GM19043 (cell line): ENCODE results near the gene TTC39C.
"Not testable (repeated sequence)": the region's sequence is repeated elsewhere in the genome, so short reads cannot be mapped to it uniquely, and the experiment has no call there.

ENCODE experiments used
- ATAC-seq: cut with Tn5 transposase; IDR thresholded peaks from one replicate; pipeline ENCODE4 v1.9.1; 2021; ENCODE audit warnings: low read depth; ENCODE audit not compliant: unreplicated experiment

The TTC39C gene

DNA sequence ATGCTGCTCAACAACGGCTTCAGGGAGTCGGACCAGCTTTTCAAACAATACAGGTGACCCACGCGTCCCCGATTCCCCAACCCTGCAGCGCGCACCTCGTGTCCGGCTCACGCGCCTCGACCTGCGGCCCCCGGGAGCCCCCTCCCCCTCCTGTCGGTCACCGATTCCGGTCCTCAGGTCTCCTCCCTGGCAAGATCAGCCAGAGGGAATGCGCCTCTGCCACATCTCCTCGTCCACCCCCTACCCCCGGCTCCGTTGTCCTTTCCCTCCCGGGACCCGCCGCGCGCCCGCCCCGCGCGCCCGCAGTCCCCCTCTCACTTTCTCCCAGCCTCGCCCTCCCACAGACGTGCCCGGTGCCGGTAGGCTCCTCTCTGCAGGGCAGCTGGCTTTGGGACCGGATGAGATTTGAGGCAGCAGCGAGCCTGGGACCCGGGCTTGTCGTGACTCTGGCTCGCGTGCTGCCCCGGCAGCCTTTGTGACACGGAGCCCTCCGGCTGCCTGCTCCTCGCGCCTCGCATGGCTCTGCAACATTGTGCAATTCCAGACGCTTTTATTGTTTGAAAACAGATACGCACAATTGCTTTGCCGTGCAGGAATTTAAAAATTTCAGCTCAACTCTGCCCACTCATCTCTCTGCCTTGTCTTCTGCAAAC is 558 bp downstream of the TTC39C start:
- no peak for ATAC-seq

DNA sequence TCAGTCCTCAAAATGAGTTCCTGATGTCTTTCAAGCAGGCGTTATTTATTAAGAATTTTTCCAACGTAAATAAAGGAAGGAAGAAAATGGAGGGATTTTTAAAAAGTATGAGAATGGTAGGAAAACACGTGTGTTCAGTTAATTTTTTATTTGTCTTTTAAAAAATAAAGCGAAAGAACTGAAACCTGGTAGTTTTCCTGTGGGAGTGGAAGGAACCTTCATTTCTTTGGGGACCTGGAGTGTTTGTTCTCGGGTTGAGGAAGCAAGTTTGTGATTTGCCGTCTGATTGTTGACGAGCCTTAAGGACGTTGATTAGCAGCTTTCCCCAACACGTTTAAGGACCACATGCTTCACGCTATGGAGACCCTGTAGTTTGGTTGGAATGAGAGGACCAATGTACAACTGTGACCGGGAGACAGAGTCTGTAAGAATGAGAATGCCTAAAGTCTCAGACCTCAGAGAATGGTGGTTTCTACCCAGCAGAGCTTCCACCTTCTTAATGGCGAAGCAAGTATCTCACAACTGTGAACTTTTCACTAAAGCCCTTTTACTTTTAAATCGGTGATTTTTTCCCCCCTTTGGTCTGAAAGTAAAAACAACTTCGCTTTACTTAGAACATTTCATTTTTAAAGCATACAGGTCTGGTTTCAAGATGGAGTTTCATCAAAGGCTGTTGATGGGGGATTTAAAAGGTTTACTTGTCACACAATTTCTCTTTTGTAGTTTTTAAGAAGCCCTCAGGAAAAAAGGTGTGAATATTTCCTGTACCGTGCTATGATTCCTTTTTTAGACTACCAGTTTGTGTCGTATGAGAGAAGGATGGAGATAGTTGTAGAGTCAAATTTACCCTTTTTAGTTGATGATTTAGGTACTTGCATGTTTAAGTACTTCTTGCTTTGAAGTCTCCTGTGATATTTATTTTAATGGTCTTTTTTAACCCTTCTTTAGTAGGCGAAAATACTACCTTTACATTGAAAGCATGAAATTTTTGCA is 1.4 kb downstream of the TTC39C start:
- no peak for ATAC-seq

DNA sequence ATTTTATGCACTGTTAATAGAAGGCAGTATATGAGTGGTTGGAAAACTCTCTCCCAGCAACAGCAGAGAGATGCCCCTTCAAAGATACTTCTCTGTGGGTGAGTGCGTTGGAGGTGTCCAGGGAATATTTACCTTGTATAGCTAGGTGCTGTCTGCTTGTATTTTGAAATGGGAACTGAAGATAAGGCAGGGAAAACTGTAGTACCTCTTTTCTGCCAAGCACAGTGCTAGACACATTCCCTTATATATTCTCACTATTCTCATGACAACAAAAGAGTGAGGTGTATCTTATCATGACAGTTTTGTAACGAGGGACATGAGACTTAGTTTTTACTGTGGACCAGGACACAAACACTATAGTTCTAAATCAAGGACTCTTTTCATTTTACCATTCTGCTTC is 2.1 kb downstream of the TTC39C start:
- no peak for ATAC-seq

DNA sequence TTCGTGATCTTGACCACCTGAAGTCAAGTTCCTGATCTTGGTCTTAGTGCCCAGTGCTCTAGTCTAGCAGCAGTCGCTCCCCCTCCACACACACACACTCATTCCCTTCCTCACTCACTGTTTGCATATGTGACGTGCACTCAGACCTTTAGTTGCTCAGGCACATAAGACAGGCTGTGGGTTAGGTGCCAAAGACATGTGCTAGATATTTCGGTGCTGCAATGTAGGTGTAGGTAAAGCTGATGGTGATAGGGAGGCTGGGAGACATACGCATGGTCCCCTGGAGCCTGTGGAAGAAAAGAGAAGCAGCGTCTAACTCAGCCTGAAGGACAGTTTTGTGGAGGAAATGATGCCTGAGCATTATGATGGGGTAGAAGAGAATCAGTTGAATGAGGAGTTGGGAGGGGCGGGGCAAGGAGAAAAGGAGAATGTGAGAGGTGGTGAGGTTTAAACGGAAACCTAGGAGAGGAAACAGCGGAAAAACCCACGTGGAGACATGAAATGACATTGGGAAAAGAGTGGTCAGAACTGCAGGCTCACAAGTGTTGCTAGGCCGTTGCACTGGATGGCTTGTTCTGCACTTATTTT is 3.8 kb downstream of the TTC39C start:
- no peak for ATAC-seq

DNA sequence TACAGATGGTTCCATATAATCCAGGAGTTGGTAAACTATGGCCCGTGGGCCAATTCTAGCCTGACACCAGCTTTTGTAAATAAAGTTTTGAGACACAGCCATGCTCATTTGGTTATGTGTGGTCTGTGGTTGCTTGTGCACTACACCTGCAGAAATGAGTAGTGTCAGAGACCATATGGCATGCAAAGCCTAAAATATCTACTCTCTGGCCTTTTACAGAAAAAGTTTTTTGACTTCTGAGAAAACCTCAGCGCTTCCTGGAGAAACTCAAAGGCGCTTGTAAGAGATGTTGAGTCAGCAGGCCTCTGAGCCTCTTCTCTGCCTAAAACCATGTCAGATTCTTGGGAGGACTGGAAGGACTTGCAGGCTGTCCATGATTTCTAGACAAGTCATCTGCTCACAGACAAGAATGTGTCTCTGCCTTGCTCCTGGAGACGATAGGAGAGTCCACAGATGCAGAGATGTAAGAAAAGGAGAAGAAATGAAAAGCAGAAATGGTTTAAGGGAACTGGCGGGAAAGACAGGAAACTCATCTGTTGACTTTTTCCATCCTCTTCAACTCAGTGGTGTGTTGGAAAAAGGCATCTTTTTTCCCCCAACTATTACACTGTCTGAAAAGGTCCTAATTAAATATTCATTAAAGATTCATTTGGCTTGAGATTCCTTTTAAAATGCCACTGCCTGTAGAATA is 5.2 kb downstream of the TTC39C start:
- ATAC-seq = peak; percentile 83

DNA sequence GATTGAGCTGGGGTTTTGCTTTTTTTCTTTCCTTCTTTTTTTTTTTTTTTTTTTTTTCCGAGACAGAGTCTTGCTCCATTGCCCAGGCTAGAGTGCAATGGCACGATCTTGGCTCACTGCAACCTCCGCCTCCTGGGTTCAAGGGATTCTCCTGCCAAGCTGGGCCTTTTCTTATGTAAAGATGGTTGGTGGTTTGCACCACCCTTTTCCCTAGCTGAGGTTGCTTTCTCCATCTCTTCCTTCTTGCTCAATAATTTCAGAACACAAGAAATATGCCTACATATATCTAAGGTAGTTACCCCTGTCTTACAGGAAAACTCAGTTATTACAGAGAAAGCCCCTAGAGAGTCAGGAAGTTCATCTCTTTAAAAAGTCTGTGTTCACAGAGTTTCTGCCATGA is 7.0 kb downstream of the TTC39C start:
- no peak for ATAC-seq

DNA sequence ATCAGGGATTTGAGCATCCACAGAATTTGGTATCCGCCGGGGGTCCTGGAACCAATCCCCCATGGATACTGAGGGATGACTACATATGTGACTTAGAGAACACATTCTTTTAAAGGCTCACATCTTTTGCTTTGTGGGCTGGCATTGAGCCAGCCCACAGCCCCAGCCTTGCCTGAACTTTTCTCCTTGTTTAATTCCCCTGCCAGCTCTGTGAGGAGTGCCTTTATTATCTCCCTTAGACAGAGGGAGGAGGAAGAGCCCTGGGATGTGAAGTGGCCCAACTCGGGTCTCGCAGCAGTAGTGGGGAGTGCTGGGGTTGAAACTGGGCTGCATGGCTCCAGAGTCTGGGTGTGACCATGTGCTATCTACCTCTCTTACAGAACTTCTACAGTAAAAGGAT is 7.6 kb downstream of the TTC39C start:
- no peak for ATAC-seq

DNA sequence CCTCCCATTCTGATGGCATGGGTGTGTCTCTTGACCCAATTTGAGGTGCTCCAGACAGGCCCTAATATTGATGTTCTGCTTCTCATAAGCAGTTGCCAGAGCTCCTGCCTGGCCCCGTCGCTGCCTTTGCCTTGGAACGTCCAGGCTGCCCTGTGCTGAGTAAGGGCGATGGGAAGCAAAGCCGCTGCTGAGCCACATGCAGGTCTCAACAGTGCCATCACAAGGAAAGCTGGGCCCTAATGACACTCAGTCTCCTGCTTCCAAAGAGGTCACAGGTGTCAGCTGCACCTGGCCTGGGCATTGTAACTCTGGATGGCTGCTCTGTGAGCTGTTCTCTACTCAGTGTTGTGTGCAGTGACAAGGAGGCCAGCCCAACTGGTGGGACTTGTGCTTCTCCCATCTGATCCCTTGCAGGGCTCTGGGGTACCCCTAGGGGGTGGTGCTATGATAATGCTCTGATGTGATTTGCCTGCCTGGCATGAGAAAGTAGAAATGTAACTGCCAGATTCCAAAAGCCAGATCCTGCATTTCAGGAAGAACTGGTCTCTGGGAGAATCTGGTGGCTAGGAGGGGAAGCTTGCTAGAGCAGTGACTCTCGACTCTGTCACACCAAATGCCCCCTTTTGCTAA is 8.7 kb downstream of the TTC39C start:
- ATAC-seq = no peak

DNA sequence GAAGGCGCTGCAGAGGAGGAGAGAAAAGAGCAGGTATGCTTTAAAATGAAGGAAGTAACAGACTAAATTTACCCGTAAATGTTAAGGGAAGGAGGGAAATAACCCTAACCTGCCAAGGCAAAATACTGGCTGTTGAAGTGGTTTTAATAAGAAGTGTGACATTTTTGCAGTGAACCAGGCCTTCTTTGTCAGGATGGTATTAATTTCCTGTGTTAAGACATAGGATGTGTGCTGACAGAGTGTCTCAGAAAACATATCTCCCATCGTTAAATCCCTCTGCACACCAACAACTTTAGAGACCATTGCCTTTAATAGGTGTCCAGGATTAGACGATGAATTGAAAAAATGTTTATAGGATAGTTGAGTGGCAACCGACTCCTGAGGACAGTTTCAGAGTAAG is 9.9 kb downstream of the TTC39C start:
- no peak for ATAC-seq

DNA sequence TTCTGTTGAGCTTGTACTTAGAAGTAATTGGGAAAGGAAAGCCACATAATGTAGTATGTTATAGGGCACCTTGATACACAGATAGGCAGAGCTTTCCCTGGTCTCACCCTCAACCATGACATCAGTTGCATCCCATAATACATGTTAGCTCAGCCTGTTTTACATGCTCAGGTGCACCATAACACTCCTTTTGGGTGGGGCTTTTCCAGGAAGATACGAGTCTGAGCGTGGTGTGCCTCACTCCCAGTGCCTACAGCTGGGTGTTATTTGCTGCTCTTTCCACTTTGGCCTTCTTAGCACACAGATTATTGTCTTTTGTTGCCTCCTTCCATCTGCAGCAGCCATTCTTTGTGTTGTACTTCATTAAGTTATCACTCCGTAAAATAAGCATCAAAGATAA is 11.9 kb downstream of the TTC39C start:
- no peak for ATAC-seq

DNA sequence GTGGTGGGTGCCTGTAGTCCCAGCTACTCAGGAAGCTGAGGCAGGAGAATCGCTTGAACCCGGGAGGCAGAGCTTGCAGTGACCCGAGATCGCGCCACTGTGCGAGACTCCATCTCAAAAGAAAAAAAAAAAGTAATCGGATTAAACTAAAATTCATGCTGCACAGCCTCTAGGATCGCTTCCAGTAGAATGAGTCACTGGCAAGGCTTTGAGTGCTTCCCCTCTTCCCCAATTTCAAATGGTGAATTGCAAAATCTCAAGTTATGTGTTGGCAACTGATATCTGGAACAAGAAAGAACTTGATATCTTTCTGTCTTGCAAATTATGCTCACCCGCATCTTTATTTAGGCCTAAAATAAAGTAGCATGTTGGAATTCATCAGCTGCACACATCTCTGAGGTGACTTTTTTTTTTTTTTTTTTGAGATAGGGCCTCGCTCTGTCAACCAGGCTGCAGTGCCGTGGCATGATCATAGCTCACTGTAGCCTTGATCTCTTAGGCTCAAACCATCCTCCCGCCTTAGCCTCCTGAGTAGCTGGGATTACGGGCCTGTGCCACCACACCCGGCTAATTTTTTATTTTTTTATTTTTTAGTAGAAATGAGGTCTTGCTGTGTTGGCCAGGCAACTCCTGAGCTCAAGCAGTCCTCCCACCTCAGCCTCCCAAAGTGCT is 12.7 kb downstream of the TTC39C start:
- no peak for ATAC-seq

DNA sequence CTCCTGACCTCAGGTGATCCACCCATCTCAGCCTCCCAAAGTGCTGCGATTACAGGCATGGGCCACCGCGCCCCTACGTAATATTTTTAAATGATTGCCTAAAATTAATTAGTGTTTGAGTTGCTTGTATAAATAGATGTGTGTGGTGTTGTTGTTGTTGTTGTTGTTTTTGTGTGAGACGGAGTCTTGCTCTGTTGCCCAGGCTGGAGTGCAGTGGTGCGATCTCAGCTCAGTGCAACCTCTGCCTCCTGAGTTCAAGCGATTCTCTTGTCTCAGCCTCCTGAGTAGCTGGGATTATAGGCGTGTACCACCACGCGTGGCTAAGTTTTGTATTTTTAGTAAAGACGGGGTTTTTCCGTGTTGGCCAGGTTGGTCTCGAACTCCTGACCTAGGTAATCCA is 14.4 kb downstream of the TTC39C start:
- ATAC-seq = not testable (repeated sequence)

DNA sequence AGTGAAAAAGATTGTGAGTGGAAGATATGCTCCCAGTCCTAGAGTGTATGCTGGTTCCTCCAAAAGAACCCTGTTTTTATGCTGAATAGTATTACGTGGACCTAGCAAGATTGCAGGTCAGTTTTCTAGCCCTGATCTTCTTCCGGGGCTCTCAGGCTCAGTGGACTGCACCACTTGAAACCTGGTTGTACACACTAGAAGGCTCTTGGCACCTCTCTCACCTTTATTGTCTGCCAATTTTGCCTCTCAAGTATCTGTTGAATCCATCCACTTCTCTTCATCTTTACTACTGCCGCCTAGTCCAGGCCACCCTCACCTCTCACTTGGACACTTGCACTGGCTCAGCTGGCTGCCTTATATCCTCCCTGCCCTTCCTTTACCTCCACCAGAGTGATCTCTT is 16.8 kb downstream of the TTC39C start:
- no peak for ATAC-seq

DNA sequence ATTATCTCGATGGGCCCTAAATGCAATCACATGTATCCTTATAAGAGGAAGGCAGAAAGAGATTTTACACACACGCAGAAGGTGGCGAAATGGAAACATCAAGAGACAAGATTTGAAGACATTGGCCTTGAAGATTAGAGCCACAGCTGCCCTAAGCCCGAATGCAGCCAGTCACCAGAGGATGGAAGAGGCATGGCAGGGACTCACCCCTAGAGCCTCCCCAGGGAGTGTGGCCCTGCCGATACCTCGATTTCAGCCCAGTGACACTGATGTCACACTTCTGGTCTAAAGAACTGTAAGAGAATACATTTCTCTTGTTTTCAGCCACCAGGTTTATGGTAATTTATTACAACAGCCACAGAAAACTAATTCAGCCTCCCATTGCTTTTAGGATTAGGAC is 17.4 kb downstream of the TTC39C start:
- peak; percentile 81 for ATAC-seq

DNA sequence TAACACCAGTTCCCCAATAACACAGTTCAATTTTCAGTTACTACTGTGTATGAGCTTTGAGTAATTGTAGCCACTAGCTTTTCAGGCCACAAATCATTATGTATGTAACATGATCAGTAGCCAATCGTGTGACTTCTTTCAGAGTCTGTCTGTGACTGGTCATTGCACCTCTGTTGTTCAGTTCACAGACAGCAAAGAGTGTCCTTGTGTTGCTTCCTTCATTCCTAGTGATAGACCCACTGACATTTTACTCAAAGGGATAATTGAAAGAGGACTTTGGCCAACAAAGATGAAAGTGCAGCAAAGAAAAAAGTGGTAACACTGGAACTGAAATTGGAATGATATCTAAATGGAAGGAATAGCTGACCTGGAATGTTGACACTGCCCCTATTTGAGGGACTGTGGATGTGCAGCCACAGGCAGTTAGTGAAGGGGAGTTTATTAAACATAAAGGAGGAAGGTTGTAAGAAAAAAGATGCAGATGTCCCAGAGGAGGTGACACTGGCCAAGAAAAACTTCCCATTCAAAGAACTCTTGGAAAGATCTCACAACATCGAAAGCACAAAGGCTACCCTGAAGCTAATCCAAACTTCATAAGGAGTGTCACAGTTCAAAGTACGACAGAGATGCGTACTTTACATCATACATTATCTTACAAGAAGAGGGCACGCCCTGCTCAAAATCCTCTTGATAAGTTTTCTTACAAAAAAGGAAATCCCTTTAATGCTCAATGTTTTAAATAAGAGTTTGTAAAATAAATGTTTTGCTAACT is 19.3 kb downstream of the TTC39C start:
- no peak for ATAC-seq

DNA sequence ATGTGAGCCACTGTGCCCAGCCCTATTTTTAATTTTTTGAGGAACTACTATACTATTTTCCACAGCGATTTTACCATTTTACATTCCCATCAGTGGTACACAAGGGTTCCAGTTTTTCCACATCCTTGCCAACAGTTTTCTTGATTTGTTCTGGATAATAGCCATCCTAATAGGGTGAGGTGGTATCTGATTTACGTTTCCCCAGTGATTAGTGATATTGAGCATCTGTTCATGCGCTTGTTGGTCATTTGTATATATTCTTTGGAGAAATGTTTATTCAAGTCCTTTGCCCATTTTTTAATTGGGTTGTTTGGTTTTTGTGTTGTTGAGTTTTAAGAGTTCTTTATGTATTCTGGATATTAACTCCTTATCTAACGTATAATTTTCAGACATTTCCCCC is 20.8 kb downstream of the TTC39C start:
- no peak for ATAC-seq

DNA sequence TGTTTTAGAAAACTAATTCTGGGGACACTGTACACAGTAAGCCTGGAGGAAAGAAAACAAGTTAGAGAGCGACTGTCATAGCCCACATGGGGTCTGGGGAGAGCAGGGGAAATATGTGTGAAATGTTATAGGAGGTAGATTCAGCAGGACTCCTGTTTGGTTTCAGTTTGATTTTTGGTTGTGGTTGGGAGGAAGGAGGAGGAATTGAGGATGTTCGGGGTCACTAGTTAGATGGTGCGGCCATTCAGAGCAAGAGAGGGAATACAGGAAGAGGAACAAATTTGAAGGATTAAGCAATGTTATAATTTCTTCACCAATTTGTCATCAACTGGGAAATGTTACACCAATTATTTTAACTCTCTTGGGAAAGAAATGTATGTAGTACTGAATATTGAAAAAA is 25.1 kb downstream of the TTC39C start:
- no peak for ATAC-seq

DNA sequence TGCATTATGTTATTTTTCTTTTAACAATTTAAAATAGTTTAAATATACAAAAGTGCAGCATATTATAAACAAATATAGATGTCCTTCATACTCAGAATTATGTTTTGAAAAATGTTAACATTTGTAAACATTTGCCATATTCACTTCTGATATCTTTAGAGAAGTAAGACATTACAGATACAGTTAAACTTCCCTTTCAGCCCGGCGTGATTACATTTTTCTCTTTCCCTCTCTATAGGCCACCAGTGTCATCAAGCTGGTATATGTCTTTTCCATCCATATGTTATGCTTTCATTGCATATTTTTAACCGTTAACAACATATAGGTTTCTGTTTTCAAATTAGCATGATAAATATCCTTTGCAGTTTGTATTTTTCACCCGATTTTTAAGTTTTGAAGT is 27.1 kb downstream of the TTC39C start:
- ATAC-seq = no peak

DNA sequence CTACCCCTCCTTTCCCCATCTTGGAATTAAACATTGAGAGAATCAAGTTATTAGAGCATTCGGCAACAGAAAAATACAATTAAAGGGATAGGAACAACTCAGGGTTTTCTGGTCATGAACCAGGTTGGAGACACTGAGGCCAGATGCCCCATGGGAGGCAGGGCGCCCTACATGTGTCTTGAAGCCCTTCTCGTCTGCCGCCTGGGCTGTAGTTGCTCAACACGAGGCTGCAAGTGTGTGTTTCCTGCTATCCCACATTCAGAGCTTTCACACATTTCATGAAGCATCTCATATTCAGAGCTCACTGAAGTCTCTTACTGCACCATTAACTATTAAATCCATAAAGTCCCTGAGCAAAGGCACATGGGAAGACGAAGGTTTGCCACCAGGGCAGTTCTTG is 28.8 kb downstream of the TTC39C start:
- no peak for ATAC-seq
